Tibial nerve (tissue), 4 donors: ENCODE data around the gene CAMKK1. TPM values are rescaled to one million over a fixed set of nuclear protein-coding genes. Genes with fewer than 3 reads are reported as not detected.

Source experiments
- DNase-seq, 2 donors: peaks; one replicate each; pipeline ENCODE4 v3.0.0-alpha.2; 2019; ENCODE audit warnings: low spot score in 2 of 2
- H3K27ac ChIP-seq, 4 donors: fragments of 200-600 bp; sonication (generic) in 3 of 4; one replicate each; pipeline ENCODE4 v1.5.1; 2017 to 2019; ENCODE audit warnings: mild to moderate bottlenecking in 1 of 4
- H3K27me3 ChIP-seq, 2 donors: fragments of 200-600 bp; sonication (generic) in 1 of 2; one replicate each; pipeline versions ENCODE4 v1.5.1 to v1.6.0; 2017 to 2019
- H3K36me3 ChIP-seq, 3 donors: fragments of 200-600 bp; sonication (generic); one replicate each; pipeline ENCODE4 v1.5.1; 2018 to 2019
- H3K4me1 ChIP-seq, 4 donors: fragments of 200-600 bp; sonication (generic) in 3 of 4; one replicate each; pipeline ENCODE4 v1.5.1; 2017 to 2019
- H3K4me3 ChIP-seq, 4 donors: fragments of 200-600 bp; sonication (generic) in 3 of 4; one replicate each; pipeline ENCODE4 v1.5.1; 2017 to 2019; ENCODE audit warnings: mild to moderate bottlenecking in 1 of 4, moderate library complexity in 1 of 4
- H3K9me3 ChIP-seq, 4 donors: fragments of 200-600 bp; sonication (generic) in 3 of 4; one replicate each; pipeline ENCODE4 v1.5.1; 2017 to 2019
- CTCF ChIP-seq, 5 experiments: fragments of 200-600 bp in 3 of 5; fragments of 450-650 bp in 2 of 5; sonication (generic) in 3 of 5; IDR thresholded peaks; one replicate each; pipeline ENCODE4 v1.5.1; 2016 to 2019; ENCODE audit warnings: antibody characterized with exemption in 5 of 5, mild to moderate bottlenecking in 3 of 5, moderate library complexity in 2 of 5
- EP300 ChIP-seq, 2 donors: sonication (generic); formaldehyde crosslinking; IDR thresholded peaks; one replicate each; pipeline ENCODE4 v1.6.1; 2017; ENCODE audit warnings: antibody characterized with exemption in 2 of 2, mild to moderate bottlenecking in 1 of 2
- POLR2A ChIP-seq, 2 donors: fragments of 450-650 bp; IDR thresholded peaks; one replicate each; pipeline ENCODE4 v1.6.1; 2017; ENCODE audit warnings: antibody characterized with exemption in 2 of 2, mild to moderate bottlenecking in 2 of 2, moderate library complexity in 2 of 2
- WGBS, 2 donors: methylation state at CpG; one replicate each; pipeline ENCODE4 v1.1.5; 2018; 5-methylcytosine and 5-hydroxymethylcytosine counted together
- total RNA-seq, 4 donors: library from RNA; depleted of rRNA; stranded (reverse); fragments of >200 nt; gene quantifications; one replicate each; pipeline ENCODE4 v1.1.0, GENCODE V29; 2016

Gene CAMKK1
- total RNA-seq, 4 donors from 2014 or later, result 4.4 to 15.3 (median 7.3) TPM

- Histone ChIP-seq H3K9me3 (no peaks in the 10 kb centered on the region), H3K4me3 (no peak overlapping the region), H3K36me3 (peaks cover 0 to 47% (median 13%) of the 10 kb centered on the region in 3 donors), H3K4me1 (peaks cover 0 to 26% (median 9%) of the 10 kb centered on the region in 4 donors), H3K27me3 (no peaks in the 10 kb centered on the region), H3K27ac (no peak overlapping the region)
- WGBS, 2 donors, result 35 to 43% methylated on average over 3 of the region's 3 CpGs
- DNase-seq, result no peak
- no peak for TF ChIP-seq EP300 (IDR thresholded peaks at IDR 0.05)
- peak in 3 of 5 experiments; percentile 7 to 27 (median 26) for TF ChIP-seq CTCF (IDR thresholded peaks at IDR 0.05)
- no peak for TF ChIP-seq POLR2A (IDR thresholded peaks at IDR 0.05)
Measured at GRCh38 chr17:3843935-3844516, 48.8 kb downstream of the CAMKK1 start.

DNA sequence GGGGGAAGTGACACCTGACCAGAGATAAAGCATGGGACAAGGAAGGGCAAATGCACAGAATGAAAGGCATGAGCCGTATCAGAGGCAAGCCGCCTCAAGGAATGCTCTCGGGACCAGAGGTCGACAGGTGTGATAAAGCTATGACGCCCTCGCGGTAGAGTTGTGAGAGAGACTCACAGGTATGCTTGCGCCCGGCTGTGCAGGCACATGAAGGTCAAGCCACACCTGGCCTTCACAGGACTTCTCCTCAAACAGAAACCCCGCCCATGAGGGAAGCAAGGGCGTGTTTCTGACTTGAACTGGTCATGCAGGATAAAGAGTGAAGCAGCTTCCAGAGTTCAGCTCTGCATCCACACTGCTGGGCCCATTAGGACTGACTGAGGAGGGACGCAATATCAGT lies 54.6 kb downstream of the CAMKK1 start:
- no peak for DNase-seq
- WGBS, 2 donors, result 90% methylated on average over 12 of the region's 12 CpGs
- Histone ChIP-seq H3K27me3 (no peaks in the 10 kb centered on the region), H3K36me3 (peaks cover 0 to 73% (median 17%) of the 10 kb centered on the region in 3 donors), H3K4me1 (peaks cover 0 to 18% (median 0%) of the 10 kb centered on the region in 4 donors), H3K9me3 (no peaks in the 10 kb centered on the region), H3K4me3 (no peak overlapping the region), H3K27ac (no peak overlapping the region)
- no peak for TF ChIP-seq CTCF (IDR thresholded peaks at IDR 0.05)
- TF ChIP-seq POLR2A (IDR thresholded peaks at IDR 0.05), result no peak
- TF ChIP-seq EP300 (IDR thresholded peaks at IDR 0.05), result no peak

- no peak for TF ChIP-seq EP300 (IDR thresholded peaks at IDR 0.05)
- no peak for DNase-seq
- H3K27me3 ChIP-seq, result no peaks in the 10 kb centered on the region
- 94 to 97% methylated on average over 10 of the region's 10 CpGs for WGBS, 2 donors
- H3K4me1 ChIP-seq, result peaks cover 0 to 18% (median 0%) of the 10 kb centered on the region in 4 donors
- peaks cover 0 to 62% (median 10%) of the 10 kb centered on the region in 3 donors for H3K36me3 ChIP-seq
- no peak overlapping the region for H3K4me3 ChIP-seq
- no peaks in the 10 kb centered on the region for H3K9me3 ChIP-seq
- no peak overlapping the region for H3K27ac ChIP-seq
Measured at GRCh38 chr17:3836551-3836950, 56.3 kb downstream of the CAMKK1 start.

GRCh38 chr17:3835410-3836229 lies 57.2 kb downstream of the CAMKK1 start:
- Histone ChIP-seq H3K9me3 (no peaks in the 10 kb centered on the region), H3K27ac (no peak overlapping the region), H3K27me3 (no peaks in the 10 kb centered on the region), H3K4me3 (no peak overlapping the region), H3K4me1 (peaks cover 0 to 18% (median 0%) of the 10 kb centered on the region in 4 donors), H3K36me3 (peaks cover 0 to 54% (median 10%) of the 10 kb centered on the region in 3 donors)
- TF ChIP-seq EP300 (IDR thresholded peaks at IDR 0.05), result no peak
- no peak for TF ChIP-seq CTCF (IDR thresholded peaks at IDR 0.05)
- TF ChIP-seq POLR2A (IDR thresholded peaks at IDR 0.05), result no peak
- WGBS, 2 donors, result 62 to 67% methylated on average over 14 of the region's 14 CpGs
- no peak for DNase-seq

- 80 to 85% methylated on average over 4 of the region's 4 CpGs for WGBS, 2 donors
Measured at GRCh38 chr17:3834811-3835210, 58.0 kb downstream of the CAMKK1 start.

More at GRCh38 chr17:3834811-3835210, 58.0 kb downstream of the CAMKK1 start:
- Histone ChIP-seq H3K4me3 (no peak overlapping the region), H3K27me3 (no peaks in the 10 kb centered on the region), H3K4me1 (peaks cover 0 to 18% (median 0%) of the 10 kb centered on the region in 4 donors), H3K36me3 (peaks cover 0 to 46% (median 8%) of the 10 kb centered on the region in 3 donors), H3K9me3 (no peaks in the 10 kb centered on the region), H3K27ac (no peak overlapping the region)
- TF ChIP-seq EP300 (IDR thresholded peaks at IDR 0.05) (no peak), CTCF (IDR thresholded peaks at IDR 0.05) (no peak), POLR2A (IDR thresholded peaks at IDR 0.05) (no peak)
- DNase-seq, result no peak
